DOHH2 (cell line): ENCODE data around the gene HIVEP3.

ENCODE experiments used
- EZH2phosphoT487 ChIP-seq: fragments of 200-600 bp; sonication (generic); IDR thresholded peaks from 2 replicates; pipeline ENCODE4 v1.6.1; 2017; ENCODE audit warnings: borderline replicate concordance, mild to moderate bottlenecking, antibody characterized with exemption, low read length, moderate library complexity, mixed read lengths
- TF ChIP-seq, protein P1 (sequence below): fragments of 200-600 bp; sonication (generic); IDR thresholded peaks from one replicate; pipeline ENCODE4 v1.5.1; 2014; ENCODE audit warnings: antibody characterized with exemption, mild to moderate bottlenecking, low read depth, low read length; ENCODE audit not compliant: poor library complexity, severe bottlenecking

DNA sequence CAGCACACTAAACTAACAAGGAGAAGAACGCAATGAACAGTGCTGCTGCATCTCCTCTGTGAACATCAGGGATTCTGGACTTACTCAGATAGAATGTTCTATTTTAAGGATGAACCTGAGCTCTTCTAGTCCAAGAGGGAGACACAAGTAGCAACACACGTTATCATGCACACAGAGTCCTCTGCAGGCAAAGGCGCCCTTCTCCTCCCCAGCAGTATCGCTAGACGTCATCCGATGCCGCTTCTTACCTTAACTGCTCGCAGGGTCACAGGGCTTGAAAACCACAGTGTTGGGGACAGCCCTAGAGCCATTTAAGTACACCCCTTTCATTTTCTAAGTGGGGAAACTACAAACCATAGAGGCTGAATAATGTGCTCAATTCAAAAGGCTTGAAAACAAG lies 74.5 kb downstream of the HIVEP3 start:
- TF ChIP-seq, protein P1, sequence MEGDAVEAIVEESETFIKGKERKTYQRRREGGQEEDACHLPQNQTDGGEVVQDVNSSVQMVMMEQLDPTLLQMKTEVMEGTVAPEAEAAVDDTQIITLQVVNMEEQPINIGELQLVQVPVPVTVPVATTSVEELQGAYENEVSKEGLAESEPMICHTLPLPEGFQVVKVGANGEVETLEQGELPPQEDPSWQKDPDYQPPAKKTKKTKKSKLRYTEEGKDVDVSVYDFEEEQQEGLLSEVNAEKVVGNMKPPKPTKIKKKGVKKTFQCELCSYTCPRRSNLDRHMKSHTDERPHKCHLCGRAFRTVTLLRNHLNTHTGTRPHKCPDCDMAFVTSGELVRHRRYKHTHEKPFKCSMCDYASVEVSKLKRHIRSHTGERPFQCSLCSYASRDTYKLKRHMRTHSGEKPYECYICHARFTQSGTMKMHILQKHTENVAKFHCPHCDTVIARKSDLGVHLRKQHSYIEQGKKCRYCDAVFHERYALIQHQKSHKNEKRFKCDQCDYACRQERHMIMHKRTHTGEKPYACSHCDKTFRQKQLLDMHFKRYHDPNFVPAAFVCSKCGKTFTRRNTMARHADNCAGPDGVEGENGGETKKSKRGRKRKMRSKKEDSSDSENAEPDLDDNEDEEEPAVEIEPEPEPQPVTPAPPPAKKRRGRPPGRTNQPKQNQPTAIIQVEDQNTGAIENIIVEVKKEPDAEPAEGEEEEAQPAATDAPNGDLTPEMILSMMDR, result no peak
- no peak for TF ChIP-seq EZH2phosphoT487
